Trophoblast cell (in vitro differentiated cells and primary cell): ENCODE measurements around the gene CACNA2D1.

ENCODE experiments used
- DNase-seq, 2 donors: peaks; one replicate each; pipeline ENCODE4 v3.0.0-alpha.2; 2016
- H2AFZ ChIP-seq: 2 replicates; pipeline ENCODE4 v1.6.1; 2013; ENCODE audit warnings: low read length, moderate library complexity, mild to moderate bottlenecking; ENCODE audit not compliant: insufficient read depth, poor library complexity
- H2AK5ac ChIP-seq: 2 replicates; pipeline ENCODE4 v1.6.1; 2013; ENCODE audit warnings: mild to moderate bottlenecking, low read length
- H2BK120ac ChIP-seq: 2 replicates; pipeline ENCODE4 v1.6.1; 2013; ENCODE audit warnings: low read length, mild to moderate bottlenecking, moderate library complexity; ENCODE audit not compliant: insufficient read depth, poor library complexity
- H2BK12ac ChIP-seq: 2 replicates; pipeline ENCODE4 v1.6.1; 2013; ENCODE audit warnings: mild to moderate bottlenecking, low read length, moderate library complexity
- H2BK5ac ChIP-seq: 2 replicates; pipeline ENCODE4 v1.6.1; 2013; ENCODE audit warnings: low read length, low read depth, moderate library complexity, mild to moderate bottlenecking; ENCODE audit not compliant: poor library complexity
- H3K14ac ChIP-seq: 2 replicates; pipeline ENCODE4 v1.6.1; 2013; ENCODE audit warnings: mild to moderate bottlenecking, low read length
- H3K18ac ChIP-seq: 2 replicates; pipeline ENCODE4 v1.6.1; 2013; ENCODE audit warnings: mild to moderate bottlenecking, low read length
- H3K23ac ChIP-seq: 2 replicates; pipeline ENCODE4 v1.6.1; 2013; ENCODE audit warnings: low read length
- H3K27ac ChIP-seq: 2 replicates; pipeline ENCODE4 v1.5.1; 2013; ENCODE audit warnings: low read depth, mild to moderate bottlenecking, inconsistent platforms, low read length, moderate library complexity
- H3K27me3 ChIP-seq: 2 replicates; pipeline ENCODE4 v1.6.1; 2013; ENCODE audit warnings: inconsistent platforms, mild to moderate bottlenecking, low read length, moderate library complexity; ENCODE audit not compliant: insufficient read depth
- H3K36me3 ChIP-seq, 2 experiments: 1 replicate in 1 of 2; 2 replicates in 1 of 2; pipeline ENCODE4 v1.6.1; 2013; ENCODE audit warnings: low read length in 2 of 2, mild to moderate bottlenecking in 2 of 2, moderate library complexity in 1 of 2; ENCODE audit not compliant: insufficient read depth in 2 of 2, control insufficient read depth in 1 of 2
- H3K4ac ChIP-seq: 2 replicates; pipeline ENCODE4 v1.6.1; 2013; ENCODE audit warnings: low read depth, mild to moderate bottlenecking, low read length, moderate library complexity
- H3K4me1 ChIP-seq, 2 experiments: 1 replicate in 1 of 2; 2 replicates in 1 of 2; pipeline ENCODE4 v1.6.1; 2013; ENCODE audit warnings: low read length in 2 of 2, mild to moderate bottlenecking in 2 of 2, moderate library complexity in 1 of 2; ENCODE audit not compliant: insufficient read depth in 2 of 2, control insufficient read depth in 1 of 2
- H3K4me2 ChIP-seq: 2 replicates; pipeline ENCODE4 v1.6.1; 2013; ENCODE audit warnings: inconsistent platforms, mild to moderate bottlenecking, low read length, moderate library complexity
- H3K4me3 ChIP-seq: 2 replicates; pipeline ENCODE4 v1.5.1; 2013; ENCODE audit warnings: mild to moderate bottlenecking, low read depth, low read length, inconsistent platforms
- H3K79me1 ChIP-seq: one replicate; pipeline ENCODE4 v1.6.1; 2013; ENCODE audit warnings: low read length
- H3K79me2 ChIP-seq: 2 replicates; pipeline ENCODE4 v1.6.1; 2013; ENCODE audit warnings: low read length, mild to moderate bottlenecking; ENCODE audit not compliant: control insufficient read depth, insufficient read depth, poor library complexity
- H3K9ac ChIP-seq: 2 replicates; pipeline ENCODE4 v1.6.1; 2013; ENCODE audit warnings: mild to moderate bottlenecking, low read length
- H3K9me3 ChIP-seq: 2 replicates; pipeline ENCODE4 v1.6.1; 2013; ENCODE audit warnings: low read depth, mild to moderate bottlenecking, control low read depth, inconsistent platforms, low read length; ENCODE audit not compliant: insufficient read depth
- H4K12ac ChIP-seq: 2 replicates; pipeline ENCODE4 v1.6.1; 2013; ENCODE audit warnings: low read depth, mild to moderate bottlenecking, low read length, moderate library complexity
- H4K8ac ChIP-seq: 2 replicates; pipeline ENCODE4 v1.6.1; 2013; ENCODE audit warnings: low read depth, mild to moderate bottlenecking, low read length, moderate library complexity
- H4K91ac ChIP-seq: one replicate; pipeline ENCODE4 v1.6.1; 2013; ENCODE audit warnings: low read depth, mild to moderate bottlenecking, low read length, moderate library complexity
- WGBS: extraction: QIAGEN DNeasy Blood & Tissue Kit; methylation state at CpG from one replicate; pipeline ENCODE4 v1.1.7; 2013; ENCODE audit warnings: missing lambda C conversion rate; ENCODE audit not compliant: insufficient read length, insufficient coverage; ENCODE audit errors: extremely low coverage; 5-methylcytosine and 5-hydroxymethylcytosine counted together

Gene CACNA2D1

GRCh38 chr7:82471351-82472020 is 27.9 kb upstream of the CACNA2D1 start:
- WGBS = no CpG with 5 or more reads among the region's 6 CpGs
- no peak overlapping the region for H3K27ac ChIP-seq

GRCh38 chr7:82469207-82469606 is 25.6 kb upstream of the CACNA2D1 start:
- H2BK5ac ChIP-seq = no peak overlapping the region
- no peaks in the 10 kb centered on the region for H3K27me3 ChIP-seq
- no peak overlapping the region for H3K4ac ChIP-seq
- H3K18ac ChIP-seq = no peak overlapping the region
- H2BK12ac ChIP-seq = no peak overlapping the region
- H4K91ac ChIP-seq = no peak overlapping the region
- H3K9ac ChIP-seq = no peak overlapping the region
- H3K27ac ChIP-seq = no peak overlapping the region
- no peaks in the 10 kb centered on the region for H3K36me3 ChIP-seq
- H3K9me3 ChIP-seq = no peaks in the 10 kb centered on the region
- H3K79me1 ChIP-seq = no peaks in the 10 kb centered on the region
- H3K4me1 ChIP-seq = no peaks in the 10 kb centered on the region
- WGBS = no CpG with 5 or more reads among the region's 4 CpGs
- no peak overlapping the region for H3K23ac ChIP-seq
- H3K79me2 ChIP-seq = no peaks in the 10 kb centered on the region
- no peak for DNase-seq
- H3K4me3 ChIP-seq = no peak overlapping the region
- H2BK120ac ChIP-seq = no peak overlapping the region
- no peak overlapping the region for H4K8ac ChIP-seq
- H2AFZ ChIP-seq = no peak overlapping the region
- no peak overlapping the region for H2AK5ac ChIP-seq
- no peak overlapping the region for H4K12ac ChIP-seq
- no peak overlapping the region for H3K4me2 ChIP-seq
- H3K14ac ChIP-seq = no peak overlapping the region

More at GRCh38 chr7:82471351-82472020, 27.9 kb upstream of the CACNA2D1 start:
- no peak for DNase-seq
- Histone ChIP-seq H3K4me2 (no peak overlapping the region), H2BK120ac (no peak overlapping the region), H3K4me3 (no peak overlapping the region), H2BK5ac (no peak overlapping the region), H3K9ac (no peak overlapping the region), H3K27me3 (no peaks in the 10 kb centered on the region), H4K12ac (no peak overlapping the region), H2BK12ac (no peak overlapping the region), H3K18ac (no peak overlapping the region), H3K4me1 (no peaks in the 10 kb centered on the region), H3K36me3 (no peaks in the 10 kb centered on the region), H4K8ac (no peak overlapping the region), H3K9me3 (no peaks in the 10 kb centered on the region), H4K91ac (no peak overlapping the region), H3K23ac (no peak overlapping the region), H3K14ac (no peak overlapping the region), H3K79me1 (no peaks in the 10 kb centered on the region), H2AFZ (no peak overlapping the region), H2AK5ac (no peak overlapping the region), H3K79me2 (no peaks in the 10 kb centered on the region), H3K4ac (no peak overlapping the region)

GRCh38 chr7:82468435-82468834 is 24.9 kb upstream of the CACNA2D1 start:
- WGBS = no CpG with 5 or more reads among the region's 3 CpGs
- no peak overlapping the region for H3K9ac ChIP-seq
- no peak overlapping the region for H2BK12ac ChIP-seq

GRCh38 chr7:82467020-82467419 is 23.4 kb upstream of the CACNA2D1 start:
- H3K79me2 ChIP-seq = no peaks in the 10 kb centered on the region
- H2AK5ac ChIP-seq = no peak overlapping the region
- H4K91ac ChIP-seq = no peak overlapping the region
- no peaks in the 10 kb centered on the region for H3K9me3 ChIP-seq
- no peak for DNase-seq
- no peaks in the 10 kb centered on the region for H3K27me3 ChIP-seq
- no peak overlapping the region for H4K8ac ChIP-seq
- 100% methylated on average over 1 of the region's 2 CpGs for WGBS
- H3K14ac ChIP-seq = no peak overlapping the region
- H3K9ac ChIP-seq = no peak overlapping the region
- H3K4me2 ChIP-seq = no peak overlapping the region
- no peak overlapping the region for H2AFZ ChIP-seq
- H3K4me3 ChIP-seq = no peak overlapping the region
- H3K4ac ChIP-seq = no peak overlapping the region
- H2BK12ac ChIP-seq = no peak overlapping the region
- no peaks in the 10 kb centered on the region for H3K79me1 ChIP-seq
- H4K12ac ChIP-seq = no peak overlapping the region
- no peak overlapping the region for H2BK5ac ChIP-seq
- no peak overlapping the region for H3K27ac ChIP-seq
- no peak overlapping the region for H2BK120ac ChIP-seq
- no peaks in the 10 kb centered on the region for H3K36me3 ChIP-seq
- H3K23ac ChIP-seq = no peak overlapping the region
- H3K18ac ChIP-seq = no peak overlapping the region
- no peaks in the 10 kb centered on the region for H3K4me1 ChIP-seq

More at GRCh38 chr7:82468435-82468834, 24.9 kb upstream of the CACNA2D1 start:
- Histone ChIP-seq H4K91ac (no peak overlapping the region), H3K18ac (no peak overlapping the region), H3K14ac (no peak overlapping the region), H3K79me2 (no peaks in the 10 kb centered on the region), H3K27me3 (no peaks in the 10 kb centered on the region), H3K79me1 (no peaks in the 10 kb centered on the region), H3K4me2 (no peak overlapping the region), H4K12ac (no peak overlapping the region), H2BK5ac (no peak overlapping the region), H2AFZ (no peak overlapping the region), H3K4me3 (no peak overlapping the region), H3K36me3 (no peaks in the 10 kb centered on the region), H2BK120ac (no peak overlapping the region), H4K8ac (no peak overlapping the region), H3K27ac (no peak overlapping the region), H3K9me3 (no peaks in the 10 kb centered on the region), H3K4ac (no peak overlapping the region), H2AK5ac (no peak overlapping the region), H3K23ac (no peak overlapping the region), H3K4me1 (no peaks in the 10 kb centered on the region)
- no peak for DNase-seq
